ENCODE data around the gene SEBOX. TPM values are rescaled to one million over a fixed set of nuclear protein-coding genes. Genes with fewer than 3 reads are reported as not detected.

SEBOX gene
- total RNA-seq, 3 donors from 2014 or later, result not detected

GRCh38 chr17:28386391-28386790, 21.4 kb upstream of the SEBOX start:
- ATAC-seq (no peak), DNase-seq (no peak)
- Histone ChIP-seq H3K9me3 (no peaks in the 10 kb centered on the region), H3K4me3 (no peak overlapping the region), H3K36me3 (ENCODE audit: low read depth) (no peaks in the 10 kb centered on the region), H3K4me1 (ENCODE audit: low read depth) (peaks cover 2% of the 10 kb centered on the region)
- TF ChIP-seq, protein P1, sequence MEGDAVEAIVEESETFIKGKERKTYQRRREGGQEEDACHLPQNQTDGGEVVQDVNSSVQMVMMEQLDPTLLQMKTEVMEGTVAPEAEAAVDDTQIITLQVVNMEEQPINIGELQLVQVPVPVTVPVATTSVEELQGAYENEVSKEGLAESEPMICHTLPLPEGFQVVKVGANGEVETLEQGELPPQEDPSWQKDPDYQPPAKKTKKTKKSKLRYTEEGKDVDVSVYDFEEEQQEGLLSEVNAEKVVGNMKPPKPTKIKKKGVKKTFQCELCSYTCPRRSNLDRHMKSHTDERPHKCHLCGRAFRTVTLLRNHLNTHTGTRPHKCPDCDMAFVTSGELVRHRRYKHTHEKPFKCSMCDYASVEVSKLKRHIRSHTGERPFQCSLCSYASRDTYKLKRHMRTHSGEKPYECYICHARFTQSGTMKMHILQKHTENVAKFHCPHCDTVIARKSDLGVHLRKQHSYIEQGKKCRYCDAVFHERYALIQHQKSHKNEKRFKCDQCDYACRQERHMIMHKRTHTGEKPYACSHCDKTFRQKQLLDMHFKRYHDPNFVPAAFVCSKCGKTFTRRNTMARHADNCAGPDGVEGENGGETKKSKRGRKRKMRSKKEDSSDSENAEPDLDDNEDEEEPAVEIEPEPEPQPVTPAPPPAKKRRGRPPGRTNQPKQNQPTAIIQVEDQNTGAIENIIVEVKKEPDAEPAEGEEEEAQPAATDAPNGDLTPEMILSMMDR (IDR thresholded peaks at IDR 0.05), result no peak
- intact Hi-C loops (cut with DNase I, micrococcal nuclease), result no loop called here

GRCh38 chr17:28385406-28385805, 20.4 kb upstream of the SEBOX start:
- ATAC-seq (no peak), DNase-seq (no peak)
- Histone ChIP-seq H3K4me1 (ENCODE audit: low read depth) (peaks cover 2% of the 10 kb centered on the region), H3K9me3 (no peaks in the 10 kb centered on the region), H3K4me3 (no peak overlapping the region), H3K36me3 (ENCODE audit: low read depth) (no peaks in the 10 kb centered on the region)
- intact Hi-C loops (cut with DNase I, micrococcal nuclease), result no loop called here
- TF ChIP-seq, protein P1 (IDR thresholded peaks at IDR 0.05), result no peak

GRCh38 chr17:28385037-28385400, 20.0 kb upstream of the SEBOX start:
- peak overlapping the region; percentile 15 for H3K4me3 ChIP-seq
- peaks cover 2% of the 10 kb centered on the region for H3K4me1 ChIP-seq (ENCODE audit: low read depth)
- TF ChIP-seq, protein P1 (IDR thresholded peaks at IDR 0.05), result no peak
- H3K9me3 ChIP-seq, result no peaks in the 10 kb centered on the region
- intact Hi-C loops (cut with DNase I, micrococcal nuclease), result no loop called here
- DNase-seq (peak; percentile 41 to 73 (median 72)), ATAC-seq (peak; percentile 68)
- no peaks in the 10 kb centered on the region for H3K36me3 ChIP-seq (ENCODE audit: low read depth)

- ATAC-seq (peak; percentile 94), DNase-seq (peak; percentile 83 to 89 (median 88))
- peaks cover 2% of the 10 kb centered on the region for H3K4me1 ChIP-seq (ENCODE audit: low read depth)
- H3K36me3 ChIP-seq (ENCODE audit: low read depth), result no peaks in the 10 kb centered on the region
- peak overlapping the region; percentile 15 for H3K4me3 ChIP-seq
- no peaks in the 10 kb centered on the region for H3K9me3 ChIP-seq
- intact Hi-C loops (cut with DNase I, micrococcal nuclease), result no loop called here
- TF ChIP-seq, protein P1 (IDR thresholded peaks at IDR 0.05), result no peak
Measured at GRCh38 chr17:28384281-28385036, 19.5 kb upstream of the SEBOX start.

- Histone ChIP-seq H3K4me3 (no peak overlapping the region), H3K9me3 (no peaks in the 10 kb centered on the region), H3K36me3 (ENCODE audit: low read depth) (no peaks in the 10 kb centered on the region), H3K4me1 (ENCODE audit: low read depth) (peaks cover 2% of the 10 kb centered on the region)
- ATAC-seq (peak; percentile 45), DNase-seq (peak in 2 of 3 donors; percentile 59 to 65)
- intact Hi-C loops (cut with DNase I, micrococcal nuclease), result no loop called here
- TF ChIP-seq, protein P1 (IDR thresholded peaks at IDR 0.05), result no peak
Measured at GRCh38 chr17:28381141-28381825, 16.3 kb upstream of the SEBOX start.
